H9 (cell line): ENCODE data around the gene EPS8. TPM values are rescaled to one million over a fixed set of nuclear protein-coding genes. Genes with fewer than 3 reads are reported as not detected.

Source experiments
- DNase-seq: peaks from one replicate; pipeline ENCODE4 v3.0.0-alpha.2; 2017
- H2AFZ ChIP-seq: one replicate; pipeline ENCODE4 v1.6.1; 2013; ENCODE audit warnings: mild to moderate bottlenecking, low read length, control low read depth, moderate library complexity
- H2AK5ac ChIP-seq: 2 replicates; pipeline ENCODE4 v1.6.1; 2013; ENCODE audit warnings: low read length, control low read depth, mixed read lengths; ENCODE audit not compliant: insufficient read length
- H2BK120ac ChIP-seq: one replicate; pipeline ENCODE4 v1.6.1; 2013; ENCODE audit warnings: low read depth, mild to moderate bottlenecking, low read length, control low read depth, inconsistent platforms; ENCODE audit not compliant: poor library complexity, severe bottlenecking
- H2BK12ac ChIP-seq: 2 replicates; pipeline ENCODE4 v1.6.1; 2013; ENCODE audit warnings: low read length, control low read depth, mixed read lengths, low read depth; ENCODE audit not compliant: insufficient read length
- H2BK15ac ChIP-seq: 2 replicates; pipeline ENCODE4 v1.6.1; 2013; ENCODE audit warnings: low read depth, low read length, control low read depth
- H2BK20ac ChIP-seq: one replicate; pipeline ENCODE4 v1.6.1; 2013; ENCODE audit warnings: low read depth, mild to moderate bottlenecking, low read length, control low read depth, inconsistent platforms; ENCODE audit not compliant: poor library complexity, severe bottlenecking
- H2BK5ac ChIP-seq: 2 replicates; pipeline ENCODE4 v1.6.1; 2013; ENCODE audit warnings: low read length, control low read depth, mixed read lengths; ENCODE audit not compliant: insufficient read length
- H3K14ac ChIP-seq: 2 replicates; pipeline ENCODE4 v1.6.1; 2013; ENCODE audit warnings: low read length, control low read depth; ENCODE audit not compliant: insufficient read depth
- H3K18ac ChIP-seq: 2 replicates; pipeline ENCODE4 v1.6.1; 2013; ENCODE audit warnings: low read depth, mild to moderate bottlenecking, mixed read lengths, low read length, control low read depth; ENCODE audit not compliant: insufficient read length
- H3K23ac ChIP-seq: 2 replicates; pipeline ENCODE4 v1.6.1; 2013; ENCODE audit warnings: low read length, control low read depth, mixed read lengths, low read depth; ENCODE audit not compliant: insufficient read length
- H3K23me2 ChIP-seq: 2 replicates; pipeline ENCODE4 v1.6.1; 2013; ENCODE audit warnings: low read depth, mild to moderate bottlenecking, mixed read lengths, low read length, control low read depth; ENCODE audit not compliant: insufficient read length, poor library complexity, severe bottlenecking
- H3K27ac ChIP-seq: 2 replicates; pipeline ENCODE4 v1.5.1; 2013; ENCODE audit warnings: low read length, control low read depth, mixed read lengths, low read depth; ENCODE audit not compliant: insufficient read length
- H3K27me3 ChIP-seq: 2 replicates; pipeline ENCODE4 v1.6.1; 2013; ENCODE audit warnings: low read length, control low read depth, inconsistent platforms; ENCODE audit not compliant: insufficient read depth
- H3K4ac ChIP-seq: 2 replicates; pipeline ENCODE4 v1.6.1; 2013; ENCODE audit warnings: low read depth, mild to moderate bottlenecking, control low read depth, inconsistent platforms, low read length, moderate library complexity
- H3K4me1 ChIP-seq: 2 replicates; pipeline ENCODE4 v1.6.1; 2013; ENCODE audit warnings: low read length, control low read depth, inconsistent platforms; ENCODE audit not compliant: insufficient read depth
- H3K4me2 ChIP-seq: 2 replicates; pipeline ENCODE4 v1.6.1; 2013; ENCODE audit warnings: low read length, control low read depth, mixed read lengths; ENCODE audit not compliant: insufficient read length, insufficient read depth
- H3K56ac ChIP-seq: 2 replicates; pipeline ENCODE4 v1.6.1; 2013; ENCODE audit warnings: low read depth, mild to moderate bottlenecking, mixed read lengths, low read length, control low read depth; ENCODE audit not compliant: insufficient read length
- H3K79me1 ChIP-seq: 2 replicates; pipeline ENCODE4 v1.6.1; 2013; ENCODE audit warnings: low read depth, mild to moderate bottlenecking, moderate library complexity, low read length, control low read depth, inconsistent platforms; ENCODE audit not compliant: insufficient read depth, poor library complexity, severe bottlenecking
- H3K79me2 ChIP-seq: 2 replicates; pipeline ENCODE4 v1.6.1; 2013; ENCODE audit warnings: low read length, control low read depth, inconsistent platforms; ENCODE audit not compliant: insufficient read depth
- H3K9ac ChIP-seq: 2 replicates; pipeline ENCODE4 v1.6.1; 2013; ENCODE audit warnings: low read length, control low read depth, mixed read lengths; ENCODE audit not compliant: insufficient read length; ENCODE audit errors: extremely low read depth
- H3K9me3 ChIP-seq: one replicate; pipeline ENCODE4 v1.6.1; 2013; ENCODE audit warnings: low read depth, low read length, inconsistent platforms; ENCODE audit not compliant: control insufficient read depth
- H3T11ph ChIP-seq: one replicate; pipeline ENCODE4 v1.6.1; 2013; ENCODE audit warnings: mild to moderate bottlenecking, low read length, control low read depth, inconsistent platforms
- H4K20me1 ChIP-seq: one replicate; pipeline ENCODE4 v1.6.1; 2013; ENCODE audit not compliant: control insufficient read depth, insufficient read length, insufficient read depth
- H4K5ac ChIP-seq: 2 replicates; pipeline ENCODE4 v1.6.1; 2013; ENCODE audit warnings: low read depth, mild to moderate bottlenecking, mixed read lengths, low read length, control low read depth; ENCODE audit not compliant: insufficient read length
- H4K8ac ChIP-seq: replicated peaks from 2 replicates; pipeline ENCODE4 v1.6.1; 2013; ENCODE audit warnings: low read length, control low read depth, mixed read lengths, low read depth; ENCODE audit not compliant: insufficient read length
- H4K91ac ChIP-seq: 2 replicates; pipeline ENCODE4 v1.6.1; 2013; ENCODE audit warnings: low read depth, mild to moderate bottlenecking, moderate library complexity, mixed read lengths, low read length, control low read depth; ENCODE audit not compliant: insufficient read length
- H3K27ac Mint-ChIP-seq, 3 experiments: 2 replicates in 2 of 3; 3 replicates in 1 of 3; pipeline ENCODE4 v1.8.0; 2020 to 2021; ENCODE audit warnings: mixed read lengths in 3 of 3, mild to moderate bottlenecking in 1 of 3, moderate library complexity in 1 of 3
- H3K27me3 Mint-ChIP-seq: 2 replicates; pipeline ENCODE4 v1.8.0; 2021; ENCODE audit warnings: low read depth, mild to moderate bottlenecking, moderate library complexity, mixed read lengths
- H3K36me3 Mint-ChIP-seq, 3 experiments: 2 replicates in 2 of 3; 3 replicates in 1 of 3; pipeline ENCODE4 v1.8.0; 2020 to 2021; ENCODE audit warnings: low read depth in 3 of 3, mixed read lengths in 3 of 3; ENCODE audit not compliant: insufficient read depth in 1 of 3
- H3K4me1 Mint-ChIP-seq, 2 experiments: 2 replicates each; pipeline ENCODE4 v1.8.0; 2020; ENCODE audit warnings: mixed read lengths in 2 of 2
- H3K4me3 Mint-ChIP-seq, 2 experiments: 2 replicates in 1 of 2; 3 replicates in 1 of 2; pipeline ENCODE4 v1.8.0; 2020 to 2021; ENCODE audit warnings: mild to moderate bottlenecking in 2 of 2, mixed read lengths in 2 of 2, moderate library complexity in 1 of 2
- H3K9me3 Mint-ChIP-seq, 2 experiments: 2 replicates in 1 of 2; 3 replicates in 1 of 2; pipeline ENCODE4 v1.8.0; 2020; ENCODE audit warnings: mild to moderate bottlenecking in 2 of 2, mixed read lengths in 2 of 2, moderate library complexity in 1 of 2
- WGBS: extraction: QIAGEN DNeasy Blood & Tissue Kit; methylation state at CpG from one replicate; pipeline ENCODE4 v1.1.7; 2013; ENCODE audit warnings: missing lambda C conversion rate, low lambda C conversion rate, mixed read lengths; ENCODE audit not compliant: insufficient read length; ENCODE audit errors: extremely low coverage; 5-methylcytosine and 5-hydroxymethylcytosine counted together
- total RNA-seq: library from RNA; stranded (reverse); gene quantifications from 2 replicates; pipeline ENCODE4 v1.2.1, GENCODE V29; 2021
- TF ChIP-seq, protein P1 (sequence below): fragments of 200-600 bp; sonication (generic); conservative IDR thresholded peaks from 3 replicates; pipeline ENCODE4 v1.8.0; 2021; ENCODE audit warnings: antibody characterized with exemption, mild to moderate bottlenecking

EPS8 gene
- total RNA-seq, 1 experiment from 2014 or later: 2.2 TPM

DNA sequence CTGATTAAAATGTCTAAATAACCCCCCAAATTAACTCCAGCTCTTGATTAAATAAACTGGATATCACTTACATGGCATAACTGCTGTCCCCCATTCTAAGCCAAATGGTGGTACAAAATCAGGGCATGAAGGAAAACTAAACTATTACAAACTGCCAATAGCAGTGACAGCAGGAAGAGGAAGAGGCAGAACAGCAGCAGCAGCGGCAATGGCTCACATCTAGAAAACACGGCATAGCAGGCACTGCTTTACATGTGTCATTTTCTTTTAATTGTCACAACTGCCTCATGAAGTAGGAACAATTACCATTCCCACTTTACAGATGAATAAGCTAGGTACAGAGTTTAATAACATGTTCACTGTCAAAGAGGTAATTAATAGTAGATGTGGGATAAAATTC lies 92.0 kb downstream of the EPS8 start:
- no CpG with 5 or more reads among the region's 2 CpGs for WGBS
- Mint-ChIP-seq H3K27me3 (no peaks in the 10 kb centered on the region), H3K9me3 (no peaks in the 10 kb centered on the region), H3K27ac (no peak overlapping the region), H3K4me1 (peaks cover 0 to 6% of the 10 kb centered on the region in 2 experiments; a peak in 2 of 4 replicates), H3K4me3 (no peak overlapping the region), H3K36me3 (no peaks in the 10 kb centered on the region)
- Histone ChIP-seq H2BK15ac (no peak overlapping the region), H3T11ph (no peak overlapping the region), H3K4ac (no peak overlapping the region), H3K23ac (no peak overlapping the region), H3K27ac (no peak overlapping the region), H2AK5ac (no peak overlapping the region), H2BK12ac (no peak overlapping the region), H3K4me2 (no peak overlapping the region), H2BK20ac (no peak overlapping the region), H3K18ac (no peak overlapping the region), H3K23me2 (no peaks in the 10 kb centered on the region), H2BK120ac (no peak overlapping the region), H2AFZ (no peak overlapping the region), H3K79me1 (no peaks in the 10 kb centered on the region), H4K5ac (no peak overlapping the region), H3K56ac (no peak overlapping the region), H4K20me1 (no peaks in the 10 kb centered on the region), H3K9ac (no peak overlapping the region), H3K14ac (no peak overlapping the region), H3K27me3 (no peaks in the 10 kb centered on the region), H4K91ac (no peak overlapping the region), H3K4me1 (no peaks in the 10 kb centered on the region), H4K8ac (no peak overlapping the region), H2BK5ac (no peak overlapping the region), H3K9me3 (no peaks in the 10 kb centered on the region), H3K79me2 (no peaks in the 10 kb centered on the region)
- DNase-seq: no peak
- TF ChIP-seq, protein P1, sequence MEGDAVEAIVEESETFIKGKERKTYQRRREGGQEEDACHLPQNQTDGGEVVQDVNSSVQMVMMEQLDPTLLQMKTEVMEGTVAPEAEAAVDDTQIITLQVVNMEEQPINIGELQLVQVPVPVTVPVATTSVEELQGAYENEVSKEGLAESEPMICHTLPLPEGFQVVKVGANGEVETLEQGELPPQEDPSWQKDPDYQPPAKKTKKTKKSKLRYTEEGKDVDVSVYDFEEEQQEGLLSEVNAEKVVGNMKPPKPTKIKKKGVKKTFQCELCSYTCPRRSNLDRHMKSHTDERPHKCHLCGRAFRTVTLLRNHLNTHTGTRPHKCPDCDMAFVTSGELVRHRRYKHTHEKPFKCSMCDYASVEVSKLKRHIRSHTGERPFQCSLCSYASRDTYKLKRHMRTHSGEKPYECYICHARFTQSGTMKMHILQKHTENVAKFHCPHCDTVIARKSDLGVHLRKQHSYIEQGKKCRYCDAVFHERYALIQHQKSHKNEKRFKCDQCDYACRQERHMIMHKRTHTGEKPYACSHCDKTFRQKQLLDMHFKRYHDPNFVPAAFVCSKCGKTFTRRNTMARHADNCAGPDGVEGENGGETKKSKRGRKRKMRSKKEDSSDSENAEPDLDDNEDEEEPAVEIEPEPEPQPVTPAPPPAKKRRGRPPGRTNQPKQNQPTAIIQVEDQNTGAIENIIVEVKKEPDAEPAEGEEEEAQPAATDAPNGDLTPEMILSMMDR: no peak
